Measurements from ENCODE around the gene ETS1. TPM values are rescaled to one million over a fixed set of nuclear protein-coding genes. Genes with fewer than 3 reads are reported as not detected.
A peak's percentile ranks its signal among the peaks of the same experiment; 100 is the strongest.

ETS1 gene
- total RNA-seq, 1 donor from 2014 or later = 121 TPM

DNA sequence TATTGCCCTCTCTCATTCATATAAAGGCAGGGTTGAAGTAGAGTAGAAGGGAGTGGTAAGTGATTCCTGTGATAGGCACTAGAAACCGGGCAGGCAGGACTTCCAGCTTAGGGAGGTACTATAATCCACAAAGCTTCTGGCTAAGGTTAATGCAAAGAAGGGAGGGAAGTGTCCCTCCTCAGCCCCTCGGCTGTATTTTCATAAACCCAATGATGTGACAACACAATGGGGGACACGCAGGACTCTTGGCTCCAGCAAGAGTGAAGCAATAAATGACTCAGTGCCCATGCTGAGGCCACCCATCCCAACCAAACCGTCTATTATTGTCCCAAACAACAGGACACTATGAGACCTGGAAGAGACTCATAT lies 90.7 kb downstream of the ETS1 start:
- DNase-seq (no peak), ATAC-seq (peak; percentile 48)
- Histone ChIP-seq H3K27ac (peak overlapping the region; percentile 66), H3K36me3 (peaks cover 6% of the 10 kb centered on the region), H3K4me1 (peaks cover 86% of the 10 kb centered on the region), H3K27me3 (no peaks in the 10 kb centered on the region), H3K9me3 (no peaks in the 10 kb centered on the region), H3K4me3 (no peak overlapping the region)
- no peak for TF ChIP-seq CTCF (IDR thresholded peaks at IDR 0.05)
- intact Hi-C loops (cut with DNase I) = no loop called here

DNA sequence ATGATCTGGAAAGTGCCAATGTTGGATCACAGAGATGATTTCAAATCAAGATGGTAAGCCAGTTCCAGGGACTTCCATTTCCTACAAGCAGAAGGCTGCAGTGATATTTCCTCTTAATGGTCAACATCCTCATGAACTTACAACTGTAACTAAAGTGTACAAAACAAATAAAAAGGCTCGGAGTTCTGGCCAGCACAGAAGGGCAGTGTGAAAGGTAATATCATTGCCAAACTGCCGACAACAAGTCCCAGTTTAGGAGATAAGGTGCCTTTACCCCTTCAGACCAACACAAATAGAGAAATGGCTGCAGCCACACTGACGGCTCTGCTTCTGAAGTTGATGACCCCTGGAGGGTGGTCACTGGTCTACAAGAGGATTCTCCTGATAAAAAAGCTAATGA lies 91.1 kb downstream of the ETS1 start:
- ATAC-seq = no peak
- no peak for DNase-seq
- Histone ChIP-seq H3K36me3 (peaks cover 6% of the 10 kb centered on the region), H3K27me3 (no peaks in the 10 kb centered on the region), H3K4me3 (no peak overlapping the region), H3K9me3 (no peaks in the 10 kb centered on the region), H3K4me1 (peaks cover 86% of the 10 kb centered on the region), H3K27ac (peak overlapping the region; percentile 66)
- intact Hi-C loops (cut with DNase I) = no loop called here
- TF ChIP-seq CTCF (IDR thresholded peaks at IDR 0.05) = no peak

- intact Hi-C loops (cut with DNase I) = no loop called here
- Histone ChIP-seq H3K4me3 (no peak overlapping the region), H3K27me3 (no peaks in the 10 kb centered on the region), H3K36me3 (peaks cover 12% of the 10 kb centered on the region), H3K4me1 (peaks cover 75% of the 10 kb centered on the region), H3K27ac (peak overlapping the region; percentile 14), H3K9me3 (no peaks in the 10 kb centered on the region)
- DNase-seq = no peak
- no peak for TF ChIP-seq CTCF (IDR thresholded peaks at IDR 0.05)
- no peak for ATAC-seq
Observed at GRCh38 chr11:128494418-128495332, 92.7 kb downstream of the ETS1 start.

DNA sequence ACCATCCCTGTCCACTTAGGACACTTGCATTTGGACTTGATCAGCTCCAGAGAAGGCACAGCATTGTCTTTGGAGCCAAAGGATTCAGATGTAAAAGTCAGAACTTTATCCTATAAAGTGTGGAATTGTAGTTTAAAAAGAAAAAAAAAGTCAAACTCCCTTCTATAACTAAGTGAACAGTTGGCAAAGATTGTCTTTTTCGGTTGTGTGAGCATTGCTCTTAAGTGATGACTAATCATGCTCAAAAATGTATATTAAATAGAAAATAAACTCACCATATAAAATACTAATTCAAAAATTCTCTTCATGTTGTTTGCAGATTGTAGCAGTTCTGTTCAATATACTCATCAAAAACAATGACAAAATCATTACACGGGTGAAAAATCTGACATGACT lies 93.8 kb downstream of the ETS1 start:
- DNase-seq = no peak
- Histone ChIP-seq H3K36me3 (peaks cover 22% of the 10 kb centered on the region), H3K4me1 (peaks cover 64% of the 10 kb centered on the region), H3K9me3 (no peaks in the 10 kb centered on the region), H3K27me3 (no peaks in the 10 kb centered on the region), H3K4me3 (no peak overlapping the region), H3K27ac (peak overlapping the region; percentile 28)
- TF ChIP-seq CTCF (IDR thresholded peaks at IDR 0.05) = no peak
- no peak for ATAC-seq
- intact Hi-C loops (cut with DNase I) = no loop called here

DNA sequence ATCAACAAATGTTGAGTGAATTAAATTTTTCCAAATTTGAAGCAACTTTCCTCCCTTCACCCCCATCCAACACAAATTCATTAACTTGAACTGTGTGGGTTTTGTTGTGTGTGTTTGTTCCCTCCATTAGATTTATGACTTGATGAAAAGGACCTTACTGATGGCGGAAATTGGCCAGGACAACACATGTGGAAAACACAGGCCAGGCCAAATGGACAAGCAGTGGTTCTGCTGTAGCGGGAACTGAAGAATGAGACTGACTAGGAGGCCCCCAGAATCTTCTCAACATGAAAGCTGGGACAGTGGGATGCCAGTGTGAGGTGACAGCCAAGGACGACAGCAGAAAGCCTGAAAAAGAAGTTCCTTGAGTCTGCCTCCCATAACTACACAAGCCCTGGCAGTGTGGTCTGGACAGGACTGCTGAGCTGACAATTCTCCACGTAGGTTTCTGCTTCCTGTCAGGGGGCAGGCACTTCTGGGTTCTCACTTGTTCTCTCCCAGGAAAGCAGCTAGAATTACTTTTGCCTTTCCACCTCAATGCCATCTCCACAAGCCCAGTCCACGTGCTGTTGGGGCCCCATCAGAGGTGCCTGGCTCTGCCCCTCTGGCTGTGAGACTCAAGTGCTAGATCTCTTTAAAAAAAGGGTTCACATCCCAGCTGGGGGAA lies 94.3 kb downstream of the ETS1 start:
- Histone ChIP-seq H3K27me3 (no peaks in the 10 kb centered on the region), H3K4me3 (no peak overlapping the region), H3K27ac (peak overlapping the region; percentile 28), H3K36me3 (peaks cover 22% of the 10 kb centered on the region), H3K9me3 (no peaks in the 10 kb centered on the region), H3K4me1 (peaks cover 59% of the 10 kb centered on the region)
- ATAC-seq = no peak
- intact Hi-C loops (cut with DNase I) = no loop called here
- TF ChIP-seq CTCF (IDR thresholded peaks at IDR 0.05) = no peak
- DNase-seq = no peak

Measured in upper lobe of right lung (tissue), 1 donor.